Measurements from ENCODE around the gene MYL4.

The MYL4 gene

GRCh38 chr17:47252209-47252608, 43.1 kb downstream of the MYL4 start:
- TF ChIP-seq CTCF (conservative IDR thresholded peaks at IDR 0.05; ENCODE audit: low read length) = no peak
- DNase-seq (ENCODE audit: low read depth) = no peak
- H3K4me3 ChIP-seq (ENCODE audit: low read length) = no peak overlapping the region

- H3K4me3 ChIP-seq (ENCODE audit: low read length) = peak overlapping the region; percentile 53
- TF ChIP-seq CTCF (conservative IDR thresholded peaks at IDR 0.05; ENCODE audit: low read length) = 0 out of 2 replicates have a peak, but pooled peaks have one; percentile 1
- DNase-seq (ENCODE audit: low read depth) = no peak
Measured at GRCh38 chr17:47252766-47253512, 43.8 kb downstream of the MYL4 start.

- peak; percentile 43 for TF ChIP-seq CTCF (conservative IDR thresholded peaks at IDR 0.05; ENCODE audit: low read length)
- peak; percentile 77 for DNase-seq (ENCODE audit: low read depth)
- H3K4me3 ChIP-seq (ENCODE audit: low read length) = peak within 1 kb of the TSS; percentile 66
Measured at GRCh38 chr17:47253541-47254402, 44.6 kb downstream of the MYL4 start, which contains the start of gene ITGB3. Gene ITGB3, plus strand, starts transcription at chr17:47253827. Its CDS starts 35 bp downstream, at chr17:47253862.

GRCh38 chr17:47254403-47254943, 45.3 kb downstream of the MYL4 start:
- no peak for DNase-seq (ENCODE audit: low read depth)
- no peak for TF ChIP-seq CTCF (conservative IDR thresholded peaks at IDR 0.05; ENCODE audit: low read length)

GRCh38 chr17:47257651-47258339, 48.6 kb downstream of the MYL4 start:
- DNase-seq (ENCODE audit: low read depth) = peak; percentile 89
- peak overlapping the region; percentile 20; the same call in 1 of the 2 replicates for H3K4me3 ChIP-seq (ENCODE audit: low read length)
- no peak; the same call in 1 of the 2 replicates for TF ChIP-seq CTCF (conservative IDR thresholded peaks at IDR 0.05; ENCODE audit: low read length)

More at GRCh38 chr17:47254403-47254943, 45.3 kb downstream of the MYL4 start:
- peak overlapping the region; percentile 66 for H3K4me3 ChIP-seq (ENCODE audit: low read length)

GRCh38 chr17:47262586-47262985, 53.4 kb downstream of the MYL4 start:
- H3K4me3 ChIP-seq (ENCODE audit: low read length) = no peak overlapping the region
- no peak for TF ChIP-seq CTCF (conservative IDR thresholded peaks at IDR 0.05; ENCODE audit: low read length)
- no peak for DNase-seq (ENCODE audit: low read depth)
